Liver (tissue), 9 donors: Measurements from ENCODE around the gene AGAP2. TPM values are rescaled to one million over a fixed set of nuclear protein-coding genes. Genes with fewer than 3 reads are reported as not detected.
A peak's percentile ranks its signal among the peaks of the same experiment; 100 is the strongest.

Experiments used
- DNase-seq: peaks from one replicate; pipeline ENCODE4 v3.0.0-alpha.2; 2017; ENCODE audit warnings: low spot score
- H3K27ac ChIP-seq, 2 donors: one replicate each; pipeline ENCODE4 v1.7.0; 2013; ENCODE audit warnings: inconsistent platforms in 2 of 2, low read length in 2 of 2, control low read depth in 1 of 2, low read depth in 1 of 2, mild to moderate bottlenecking in 1 of 2
- H3K27me3 ChIP-seq, 4 donors: one replicate each; pipeline versions ENCODE4 v1.6.1 to v1.7.0; 2013; ENCODE audit warnings: low read length in 3 of 4, inconsistent platforms in 1 of 4, mild to moderate bottlenecking in 1 of 4, moderate library complexity in 1 of 4; ENCODE audit not compliant: control insufficient read depth in 4 of 4, insufficient read depth in 4 of 4
- H3K36me3 ChIP-seq, 4 donors: one replicate each; pipeline versions ENCODE4 v1.6.1 to v1.7.0; 2013; ENCODE audit warnings: low read length in 3 of 4, mild to moderate bottlenecking in 3 of 4, low read depth in 1 of 4, moderate library complexity in 1 of 4; ENCODE audit not compliant: control insufficient read depth in 4 of 4, insufficient read depth in 3 of 4
- H3K4me1 ChIP-seq, 4 donors: one replicate each; pipeline versions ENCODE4 v1.6.1 to v1.7.0; 2013; ENCODE audit warnings: low read length in 3 of 4, mild to moderate bottlenecking in 3 of 4, moderate library complexity in 1 of 4; ENCODE audit not compliant: control insufficient read depth in 4 of 4, insufficient read depth in 4 of 4
- H3K4me3 ChIP-seq, 3 donors: one replicate each; pipeline versions ENCODE4 v1.6.1 to v1.7.0; 2013; ENCODE audit warnings: low read length in 3 of 3, control low read depth in 1 of 3, low read depth in 1 of 3, mild to moderate bottlenecking in 1 of 3
- H3K9ac ChIP-seq, 2 donors: one replicate each; pipeline ENCODE4 v1.7.0; 2013; ENCODE audit warnings: low read length in 2 of 2, mild to moderate bottlenecking in 2 of 2, moderate library complexity in 2 of 2, control low read depth in 1 of 2, low read depth in 1 of 2
- H3K9me3 ChIP-seq, 4 donors: one replicate each; pipeline versions ENCODE4 v1.6.1 to v1.7.0; 2013; ENCODE audit warnings: low read length in 3 of 4; ENCODE audit not compliant: control insufficient read depth in 4 of 4
- EGR1 ChIP-seq, 2 donors: IDR thresholded peaks; 2 replicates each; pipeline ENCODE4 v1.6.1; 2016 to 2018; ENCODE audit warnings: antibody characterized with exemption in 2 of 2, low read depth in 2 of 2
- FOXA1 ChIP-seq: IDR thresholded peaks from 2 replicates; pipeline ENCODE4 v1.6.1; 2016; ENCODE audit warnings: antibody characterized with exemption
- FOXA2 ChIP-seq: IDR thresholded peaks from 2 replicates; pipeline ENCODE4 v1.6.1; 2016; ENCODE audit warnings: antibody characterized with exemption
- GABPA ChIP-seq, 2 donors: IDR thresholded peaks in 1 of 2; conservative IDR thresholded peaks in 1 of 2; 2 replicates each; pipeline ENCODE4 v1.6.1; 2016; ENCODE audit warnings: antibody characterized with exemption in 2 of 2, mild to moderate bottlenecking in 1 of 2, moderate library complexity in 1 of 2
- NR2F2 ChIP-seq: IDR thresholded peaks from 2 replicates; pipeline ENCODE4 v1.6.1; 2016; ENCODE audit warnings: antibody characterized with exemption
- RAD21 ChIP-seq, 2 donors: IDR thresholded peaks; 2 replicates each; pipeline ENCODE4 v1.6.1; 2016; ENCODE audit warnings: antibody characterized with exemption in 2 of 2, mild to moderate bottlenecking in 2 of 2
- RXRA ChIP-seq, 2 donors: IDR thresholded peaks; 2 replicates each; pipeline ENCODE4 v1.6.1; 2017 to 2018; ENCODE audit warnings: antibody characterized with exemption in 2 of 2, mild to moderate bottlenecking in 1 of 2
- SP1 ChIP-seq: IDR thresholded peaks from 2 replicates; pipeline ENCODE4 v1.6.1; 2018; ENCODE audit warnings: antibody characterized with exemption, mild to moderate bottlenecking
- YY1 ChIP-seq: IDR thresholded peaks from 2 replicates; pipeline ENCODE4 v1.6.1; 2016; ENCODE audit warnings: antibody characterized with exemption, mild to moderate bottlenecking
- WGBS: extraction: QIAGEN DNeasy Blood & Tissue Kit; methylation state at CpG from one replicate; pipeline ENCODE4 v1.1.7; 2013; 5-methylcytosine and 5-hydroxymethylcytosine counted together
- polyA plus RNA-seq, 2 donors: library from polyadenylated mRNA; stranded (reverse) in 1 of 2; unstranded in 1 of 2; fragments of 200-250 nt in 1 of 2; fragments of >200 nt in 1 of 2; fragmentation: Nextera tagmentation in 1 of 2; extraction: Ambion mirVana in 1 of 2; gene quantifications; one replicate each; pipeline versions ENCODE4 v1.2.1 to v1.2.3, GENCODE V29; 2013 to 2015
- total RNA-seq, 2 donors: library from RNA; depleted of rRNA; stranded (reverse); fragments of >200 nt; gene quantifications; one replicate each; pipeline ENCODE4 v1.2.3, GENCODE V29; 2014
- TF ChIP-seq, protein P1 (sequence below): fragments of 150-350 bp; IDR thresholded peaks from 2 replicates; pipeline ENCODE4 v1.5.1; 2017; ENCODE audit warnings: improper control_type of control experiment, low read depth, low read length; ENCODE audit not compliant: missing input control
- TF ChIP-seq, protein P2 (sequence below): IDR thresholded peaks from 2 replicates; pipeline ENCODE4 v1.6.1; 2016; ENCODE audit warnings: antibody characterized with exemption
- TF ChIP-seq, protein P3 (sequence below): IDR thresholded peaks from 2 replicates; pipeline ENCODE4 v1.6.1; 2016; ENCODE audit warnings: antibody characterized with exemption, mild to moderate bottlenecking
- TF ChIP-seq, protein P4 (sequence below): IDR thresholded peaks from 2 replicates; pipeline ENCODE4 v1.6.1; 2016; ENCODE audit warnings: antibody characterized with exemption
- donor health status: healthy.
- donor health status: healthy.
- donor health status: healthy.
- donor health status: healthy.
- donor health status: healthy.

The AGAP2 gene
- total and polyA plus RNA-seq, 4 donors, result 0.18 to 1.7 (median 0.64) TPM

DNA sequence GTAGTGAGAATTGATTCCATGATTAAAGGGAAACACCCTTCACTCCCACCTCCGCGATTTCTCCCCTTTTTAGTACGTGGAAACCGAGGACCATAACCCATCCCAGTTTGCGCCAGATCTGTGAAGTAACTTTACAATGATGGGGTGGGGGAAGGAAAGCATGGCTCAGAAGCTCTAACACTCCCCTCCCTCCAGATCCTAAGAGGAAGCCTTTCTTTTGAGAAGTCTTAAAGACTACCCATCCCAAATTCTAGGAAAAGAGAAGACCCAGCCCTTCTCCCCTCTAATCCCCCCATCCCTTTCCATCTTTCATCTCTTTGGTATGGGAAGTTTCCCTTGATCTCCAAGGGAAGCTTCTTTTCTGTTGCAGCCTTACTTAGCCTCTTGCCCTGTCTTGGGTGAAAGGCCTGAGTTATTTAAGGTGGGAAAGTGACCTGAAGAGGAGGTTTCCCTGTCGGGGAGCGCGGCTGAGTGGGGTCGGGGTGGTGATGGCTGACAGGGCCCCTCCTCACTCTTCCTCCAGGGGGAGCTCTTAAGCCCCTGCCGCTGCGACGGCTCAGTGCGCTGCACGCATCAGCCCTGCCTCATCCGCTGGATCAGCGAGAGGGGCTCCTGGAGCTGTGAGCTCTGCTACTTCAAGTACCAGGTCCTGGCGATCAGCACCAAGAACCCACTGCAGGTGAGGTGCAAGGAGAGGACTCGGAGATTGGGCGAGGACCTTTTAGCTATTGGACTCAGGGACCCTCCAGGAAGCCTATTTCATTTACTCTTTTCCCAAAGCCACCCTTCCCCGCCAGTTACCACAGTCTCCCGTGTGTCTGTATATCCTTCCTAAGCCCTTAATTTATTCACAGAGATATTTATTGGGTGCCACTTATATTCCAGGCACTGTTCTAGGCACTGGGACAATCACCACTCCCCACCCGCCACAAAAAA lies 18.1 kb upstream of the AGAP2 start:
- H3K36me3 ChIP-seq, result peaks cover 0 to 7% (median 0%) of the 10 kb centered on the region in 4 donors
- H3K4me3 ChIP-seq, result peak overlapping the region in 1 of 3 donors; percentile 79
- peak; percentile 65 for DNase-seq
- H3K4me1 ChIP-seq, result peaks cover 0 to 25% (median 17%) of the 10 kb centered on the region in 4 donors
- H3K27ac ChIP-seq, result no peak overlapping the region
- H3K9ac ChIP-seq, result no peak overlapping the region
- WGBS, result 46% methylated on average over 22 of the region's 22 CpGs
- no peaks in the 10 kb centered on the region for H3K9me3 ChIP-seq
- H3K27me3 ChIP-seq, result no peaks in the 10 kb centered on the region
- TF ChIP-seq, protein P1, sequence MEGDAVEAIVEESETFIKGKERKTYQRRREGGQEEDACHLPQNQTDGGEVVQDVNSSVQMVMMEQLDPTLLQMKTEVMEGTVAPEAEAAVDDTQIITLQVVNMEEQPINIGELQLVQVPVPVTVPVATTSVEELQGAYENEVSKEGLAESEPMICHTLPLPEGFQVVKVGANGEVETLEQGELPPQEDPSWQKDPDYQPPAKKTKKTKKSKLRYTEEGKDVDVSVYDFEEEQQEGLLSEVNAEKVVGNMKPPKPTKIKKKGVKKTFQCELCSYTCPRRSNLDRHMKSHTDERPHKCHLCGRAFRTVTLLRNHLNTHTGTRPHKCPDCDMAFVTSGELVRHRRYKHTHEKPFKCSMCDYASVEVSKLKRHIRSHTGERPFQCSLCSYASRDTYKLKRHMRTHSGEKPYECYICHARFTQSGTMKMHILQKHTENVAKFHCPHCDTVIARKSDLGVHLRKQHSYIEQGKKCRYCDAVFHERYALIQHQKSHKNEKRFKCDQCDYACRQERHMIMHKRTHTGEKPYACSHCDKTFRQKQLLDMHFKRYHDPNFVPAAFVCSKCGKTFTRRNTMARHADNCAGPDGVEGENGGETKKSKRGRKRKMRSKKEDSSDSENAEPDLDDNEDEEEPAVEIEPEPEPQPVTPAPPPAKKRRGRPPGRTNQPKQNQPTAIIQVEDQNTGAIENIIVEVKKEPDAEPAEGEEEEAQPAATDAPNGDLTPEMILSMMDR, result peak; percentile 39
- TF ChIP-seq EGR1 (IDR thresholded peaks at IDR 0.05; ENCODE audit: low read depth in 2 of 2), result no peak
- TF ChIP-seq RAD21 (IDR thresholded peaks at IDR 0.05), result peak; percentile 13 to 53
- TF ChIP-seq, protein P2, sequence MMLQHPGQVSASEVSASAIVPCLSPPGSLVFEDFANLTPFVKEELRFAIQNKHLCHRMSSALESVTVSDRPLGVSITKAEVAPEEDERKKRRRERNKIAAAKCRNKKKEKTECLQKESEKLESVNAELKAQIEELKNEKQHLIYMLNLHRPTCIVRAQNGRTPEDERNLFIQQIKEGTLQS, result no peak
- TF ChIP-seq FOXA2, result no peak
- TF ChIP-seq RXRA (IDR thresholded peaks at IDR 0.05), result no peak
- no peak for TF ChIP-seq YY1
- TF ChIP-seq SP1, result no peak
- TF ChIP-seq GABPA (IDR thresholded peaks at IDR 0.05 in 1 of 2, conservative IDR thresholded peaks at IDR 0.05 in 1 of 2), result no peak
- TF ChIP-seq, protein P3, sequence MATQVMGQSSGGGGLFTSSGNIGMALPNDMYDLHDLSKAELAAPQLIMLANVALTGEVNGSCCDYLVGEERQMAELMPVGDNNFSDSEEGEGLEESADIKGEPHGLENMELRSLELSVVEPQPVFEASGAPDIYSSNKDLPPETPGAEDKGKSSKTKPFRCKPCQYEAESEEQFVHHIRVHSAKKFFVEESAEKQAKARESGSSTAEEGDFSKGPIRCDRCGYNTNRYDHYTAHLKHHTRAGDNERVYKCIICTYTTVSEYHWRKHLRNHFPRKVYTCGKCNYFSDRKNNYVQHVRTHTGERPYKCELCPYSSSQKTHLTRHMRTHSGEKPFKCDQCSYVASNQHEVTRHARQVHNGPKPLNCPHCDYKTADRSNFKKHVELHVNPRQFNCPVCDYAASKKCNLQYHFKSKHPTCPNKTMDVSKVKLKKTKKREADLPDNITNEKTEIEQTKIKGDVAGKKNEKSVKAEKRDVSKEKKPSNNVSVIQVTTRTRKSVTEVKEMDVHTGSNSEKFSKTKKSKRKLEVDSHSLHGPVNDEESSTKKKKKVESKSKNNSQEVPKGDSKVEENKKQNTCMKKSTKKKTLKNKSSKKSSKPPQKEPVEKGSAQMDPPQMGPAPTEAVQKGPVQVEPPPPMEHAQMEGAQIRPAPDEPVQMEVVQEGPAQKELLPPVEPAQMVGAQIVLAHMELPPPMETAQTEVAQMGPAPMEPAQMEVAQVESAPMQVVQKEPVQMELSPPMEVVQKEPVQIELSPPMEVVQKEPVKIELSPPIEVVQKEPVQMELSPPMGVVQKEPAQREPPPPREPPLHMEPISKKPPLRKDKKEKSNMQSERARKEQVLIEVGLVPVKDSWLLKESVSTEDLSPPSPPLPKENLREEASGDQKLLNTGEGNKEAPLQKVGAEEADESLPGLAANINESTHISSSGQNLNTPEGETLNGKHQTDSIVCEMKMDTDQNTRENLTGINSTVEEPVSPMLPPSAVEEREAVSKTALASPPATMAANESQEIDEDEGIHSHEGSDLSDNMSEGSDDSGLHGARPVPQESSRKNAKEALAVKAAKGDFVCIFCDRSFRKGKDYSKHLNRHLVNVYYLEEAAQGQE, result no peak

DNA sequence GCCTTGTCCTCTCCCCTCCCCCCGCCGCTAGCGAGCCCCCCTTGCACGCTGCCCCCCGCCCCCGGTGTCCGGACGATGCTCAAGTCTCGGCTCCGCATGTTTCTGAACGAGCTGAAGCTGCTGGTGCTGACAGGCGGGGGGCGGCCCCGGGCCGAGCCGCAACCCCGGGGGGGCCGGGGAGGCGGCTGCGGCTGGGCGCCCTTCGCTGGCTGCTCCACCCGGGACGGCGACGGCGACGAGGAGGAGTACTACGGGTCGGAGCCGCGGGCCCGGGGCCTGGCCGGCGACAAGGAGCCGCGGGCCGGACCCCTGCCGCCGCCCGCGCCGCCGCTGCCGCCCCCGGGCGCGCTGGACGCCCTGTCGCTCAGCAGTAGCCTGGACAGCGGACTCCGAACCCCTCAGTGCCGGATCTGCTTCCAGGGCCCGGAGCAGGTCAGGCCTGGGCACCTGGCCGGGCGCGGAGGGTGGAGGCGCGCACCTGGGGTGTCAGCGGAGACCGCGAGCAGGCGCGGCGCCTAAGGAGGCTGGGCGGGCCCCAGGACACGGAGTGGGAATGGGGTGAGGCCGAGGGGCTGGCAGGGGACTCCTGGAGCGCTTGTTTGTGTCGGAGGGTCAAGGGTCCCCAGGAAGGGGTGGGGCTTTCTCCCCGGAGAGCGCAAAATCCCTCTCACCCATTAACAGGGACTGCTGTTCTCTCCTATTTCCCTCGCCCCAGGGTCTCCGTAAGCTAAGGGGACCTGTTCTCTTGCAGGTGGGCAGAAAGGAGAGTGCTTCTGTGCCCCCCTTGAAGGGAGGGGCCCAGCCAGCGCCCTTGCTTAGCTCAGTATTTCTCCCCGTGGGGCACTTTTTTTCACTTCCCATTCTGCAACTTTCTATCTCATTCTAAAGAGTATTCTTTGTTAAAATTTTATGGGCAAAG lies 17.2 kb upstream of the AGAP2 start:
- Histone ChIP-seq H3K9me3 (no peaks in the 10 kb centered on the region), H3K4me3 (peak overlapping the region; percentile 26 to 79 (median 66)), H3K36me3 (peaks cover 0 to 7% (median 2%) of the 10 kb centered on the region in 4 donors), H3K27ac (no peak overlapping the region), H3K9ac (peak overlapping the region in 1 of 2 donors; percentile 42), H3K27me3 (no peaks in the 10 kb centered on the region), H3K4me1 (peaks cover 6 to 35% (median 26%) of the 10 kb centered on the region in 4 donors)
- peak; percentile 67 for DNase-seq
- under 1% methylated on average over 76 of the region's 76 CpGs for WGBS
- TF ChIP-seq FOXA1 (no peak), YY1 (no peak), NR2F2 (no peak)
- TF ChIP-seq, protein P4, sequence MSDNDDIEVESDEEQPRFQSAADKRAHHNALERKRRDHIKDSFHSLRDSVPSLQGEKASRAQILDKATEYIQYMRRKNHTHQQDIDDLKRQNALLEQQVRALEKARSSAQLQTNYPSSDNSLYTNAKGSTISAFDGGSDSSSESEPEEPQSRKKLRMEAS, result no peak
- TF ChIP-seq, protein P2, result no peak
